ENCODE data around the gene URB2.

The URB2 gene

GRCh38 chr1:229645324-229645993 lies 19.4 kb downstream of the URB2 start:
- no peak for DNase-seq (ENCODE audit: low spot score)

DNA sequence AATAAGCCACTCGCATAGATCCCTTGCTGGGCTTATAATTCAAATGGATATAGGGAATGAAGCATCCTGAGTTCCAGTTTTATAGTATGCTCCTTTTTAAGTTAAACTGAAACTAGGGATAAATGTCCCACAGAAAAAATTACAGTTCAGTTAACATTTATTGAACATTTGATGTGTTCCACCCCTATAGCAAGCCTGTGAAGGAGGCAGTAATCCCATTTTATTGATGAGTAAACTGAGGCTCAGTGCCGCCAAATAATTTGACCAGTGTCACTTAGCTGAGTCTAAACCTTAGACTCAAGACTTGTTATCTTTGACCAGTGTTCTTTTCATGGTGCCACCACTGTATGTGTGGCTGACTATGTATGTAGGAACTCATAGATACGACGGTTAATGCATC lies 22.4 kb downstream of the URB2 start:
- DNase-seq (ENCODE audit: low spot score), result no peak

DNA sequence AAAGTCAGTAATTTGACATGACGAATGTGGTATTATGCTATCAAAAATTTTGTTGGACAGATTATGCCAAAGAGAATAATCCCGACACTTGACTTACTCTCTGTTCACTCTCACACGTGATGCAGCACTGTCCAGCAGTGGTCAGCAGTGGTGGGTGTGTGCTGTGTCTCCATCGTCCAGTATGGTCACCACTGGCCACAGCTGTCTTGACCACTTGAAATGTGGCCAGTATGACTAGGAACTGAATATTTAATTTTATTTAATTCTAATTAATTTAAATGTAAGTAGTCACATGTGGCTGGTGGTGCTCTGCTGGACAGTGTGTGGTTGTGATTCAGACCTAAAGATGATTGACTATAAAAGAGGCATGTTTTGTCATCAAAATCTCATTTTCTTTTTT lies 24.0 kb downstream of the URB2 start:
- DNase-seq (ENCODE audit: low spot score), result no peak

- DNase-seq (ENCODE audit: low spot score), result no peak
Measured at GRCh38 chr1:229651546-229651945, 25.5 kb downstream of the URB2 start.

DNA sequence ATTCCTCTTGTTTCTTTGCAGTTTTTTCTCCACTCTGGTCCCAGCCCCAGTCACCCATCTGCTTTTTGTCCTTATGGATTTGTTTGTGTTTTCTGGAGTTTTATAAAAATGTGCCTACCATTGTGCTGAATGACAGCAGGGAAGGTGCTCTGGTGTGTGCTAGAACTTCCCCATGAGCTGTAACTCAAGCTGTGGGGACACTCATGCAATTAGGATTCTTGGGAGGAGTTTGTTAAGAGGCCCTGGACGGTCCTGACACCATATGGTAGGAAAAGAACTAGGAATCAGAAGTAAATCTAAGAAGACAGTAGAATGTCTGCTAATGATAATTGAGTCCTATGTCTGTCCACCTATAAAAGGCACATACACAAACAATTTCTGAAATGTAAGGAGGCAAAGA lies 27.4 kb downstream of the URB2 start:
- no peak for DNase-seq (ENCODE audit: low spot score)

- no peak for DNase-seq (ENCODE audit: low spot score)
Measured at GRCh38 chr1:229655781-229656180, 29.7 kb downstream of the URB2 start.

- DNase-seq (ENCODE audit: low spot score), result no peak
Measured at GRCh38 chr1:229657993-229658755, 32.1 kb downstream of the URB2 start.

DNA sequence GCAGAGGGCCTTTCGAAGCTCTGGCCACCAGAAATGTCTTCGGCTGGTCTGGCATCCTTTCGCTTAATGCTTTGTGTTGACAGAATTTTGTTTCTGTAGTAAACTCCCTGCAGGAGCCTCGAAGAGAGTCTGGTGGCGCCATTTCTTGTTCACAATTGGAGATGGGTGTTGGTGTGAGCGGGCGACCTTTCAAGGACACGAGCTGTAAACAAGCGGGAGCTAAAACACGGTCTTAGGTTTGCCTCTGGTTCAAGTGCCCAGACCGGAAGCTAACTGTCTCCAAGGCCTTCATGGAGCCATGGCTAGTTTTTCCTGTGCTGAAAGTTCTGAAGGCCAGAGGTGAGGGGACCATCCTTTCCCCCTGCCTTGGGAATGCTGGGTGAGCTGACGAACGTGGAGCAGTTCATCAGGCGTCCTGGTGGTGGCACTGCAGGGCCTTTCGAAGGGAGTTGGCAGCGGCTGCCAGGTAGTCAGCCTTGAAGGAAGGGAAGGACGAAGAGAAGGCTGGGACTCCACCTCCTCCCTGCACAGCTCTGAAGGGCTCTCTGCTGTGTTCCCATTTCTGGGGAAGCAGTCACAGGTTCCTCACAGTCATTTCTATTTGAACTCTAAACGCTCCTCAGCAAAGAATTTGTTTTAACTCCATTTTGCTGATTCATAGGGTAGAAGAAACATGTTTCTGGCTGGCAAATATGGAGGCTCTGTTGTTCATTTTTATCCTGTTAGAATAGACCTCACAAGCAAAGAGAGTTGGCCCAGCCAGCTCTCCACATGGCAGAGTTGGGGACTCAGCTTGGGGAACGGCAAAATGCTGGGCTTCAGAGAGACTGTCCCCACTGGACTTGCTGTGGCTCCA lies 35.2 kb downstream of the URB2 start:
- DNase-seq (ENCODE audit: low spot score), result peak; percentile 87

- no peak for DNase-seq (ENCODE audit: low spot score)
Measured at GRCh38 chr1:229661897-229662296, 35.9 kb downstream of the URB2 start.

GRCh38 chr1:229664133-229664689 lies 38.2 kb downstream of the URB2 start:
- no peak for DNase-seq (ENCODE audit: low spot score)

GRCh38 chr1:229665912-229666558 lies 40.0 kb downstream of the URB2 start:
- no peak for DNase-seq (ENCODE audit: low spot score)

DNA sequence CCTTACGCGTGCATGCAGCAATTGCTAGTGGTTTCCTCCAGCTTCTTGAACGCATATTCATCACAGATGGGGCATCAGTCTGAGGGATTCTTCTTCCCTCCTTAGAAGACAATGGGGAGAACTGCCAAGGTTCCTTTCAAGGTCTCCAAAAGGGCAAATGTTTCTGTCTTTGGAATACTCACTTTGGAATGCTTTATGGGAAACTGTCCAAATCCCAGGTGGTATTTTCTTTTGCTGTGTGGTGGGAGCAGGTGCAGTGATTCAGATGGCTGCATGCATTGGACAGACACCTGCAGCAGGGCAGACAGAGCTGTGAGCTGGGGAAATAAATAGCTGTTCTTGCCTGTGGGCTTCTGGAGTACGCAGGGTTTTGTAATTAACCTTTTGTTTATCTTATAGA lies 40.5 kb downstream of the URB2 start:
- no peak for DNase-seq (ENCODE audit: low spot score)

GRCh38 chr1:229669333-229669732 lies 43.3 kb downstream of the URB2 start:
- DNase-seq (ENCODE audit: low spot score), result no peak

GRCh38 chr1:229671310-229671709 lies 45.3 kb downstream of the URB2 start:
- DNase-seq (ENCODE audit: low spot score), result no peak

DNA sequence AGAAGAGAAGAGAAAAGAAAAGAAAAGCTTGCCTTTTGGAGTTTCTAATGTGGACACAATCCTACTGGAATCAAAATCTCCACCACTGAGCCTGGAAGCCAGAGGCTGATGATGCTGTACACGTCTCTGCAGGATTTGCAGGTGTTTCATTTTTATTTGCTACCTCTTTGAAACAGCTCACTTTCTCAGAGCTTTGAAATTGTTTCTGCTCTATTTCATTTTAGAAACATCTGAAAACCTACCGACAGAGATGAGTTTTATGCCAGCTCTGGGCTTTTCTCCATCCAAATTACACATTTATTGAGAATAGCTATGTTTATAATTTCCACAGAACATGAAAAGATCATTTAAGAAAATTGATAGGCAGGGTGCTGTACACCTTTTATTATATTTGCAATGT lies 46.2 kb downstream of the URB2 start:
- DNase-seq (ENCODE audit: low spot score), result no peak

- no peak for DNase-seq (ENCODE audit: low spot score)
Measured at GRCh38 chr1:229674042-229674441, 48.0 kb downstream of the URB2 start.

DNA sequence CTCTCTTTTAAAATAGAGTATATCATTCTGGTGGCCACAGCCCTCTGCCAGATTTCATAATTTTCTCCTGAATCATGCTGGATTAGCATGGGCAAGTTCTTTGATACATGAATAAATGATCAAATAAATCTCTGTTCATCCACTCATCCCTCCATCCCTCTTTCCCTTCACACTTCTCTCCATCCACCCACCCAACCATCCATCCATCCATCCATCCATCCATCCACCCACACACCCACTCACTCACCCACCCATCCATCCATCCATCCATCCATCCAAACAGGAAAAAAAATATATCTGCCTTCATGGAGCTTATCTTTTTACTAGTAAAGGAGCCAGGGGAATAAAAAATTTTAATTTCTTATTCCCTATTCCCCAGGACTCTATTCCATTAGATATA lies 49.3 kb downstream of the URB2 start:
- DNase-seq (ENCODE audit: low spot score), result no peak

DNA sequence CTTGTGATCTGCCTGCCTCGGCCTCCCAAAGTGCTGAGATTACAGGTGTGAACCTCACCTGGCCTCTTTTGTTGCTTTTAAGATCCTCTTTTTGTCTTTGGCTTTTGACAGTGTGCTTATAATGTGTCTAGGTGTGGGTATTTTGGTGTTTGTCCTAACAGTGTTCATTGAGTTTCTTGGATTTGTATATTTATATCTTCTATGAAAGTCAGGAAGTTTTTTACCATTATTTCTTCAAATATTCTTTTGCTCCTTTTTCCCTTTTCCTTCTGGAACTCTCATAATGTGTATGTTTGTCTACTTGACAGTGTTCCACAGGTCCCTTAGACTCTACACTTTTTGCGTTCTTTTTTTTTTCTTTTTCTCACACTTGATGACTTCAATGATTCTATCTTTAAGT lies 59.1 kb downstream of the URB2 start:
- DNase-seq (ENCODE audit: low spot score), result no peak

GRCh38 chr1:229689273-229689672 lies 63.2 kb downstream of the URB2 start:
- DNase-seq (ENCODE audit: low spot score), result no peak

- no peak for DNase-seq (ENCODE audit: low spot score)
Measured at GRCh38 chr1:229689904-229690303, 63.9 kb downstream of the URB2 start.

DNA sequence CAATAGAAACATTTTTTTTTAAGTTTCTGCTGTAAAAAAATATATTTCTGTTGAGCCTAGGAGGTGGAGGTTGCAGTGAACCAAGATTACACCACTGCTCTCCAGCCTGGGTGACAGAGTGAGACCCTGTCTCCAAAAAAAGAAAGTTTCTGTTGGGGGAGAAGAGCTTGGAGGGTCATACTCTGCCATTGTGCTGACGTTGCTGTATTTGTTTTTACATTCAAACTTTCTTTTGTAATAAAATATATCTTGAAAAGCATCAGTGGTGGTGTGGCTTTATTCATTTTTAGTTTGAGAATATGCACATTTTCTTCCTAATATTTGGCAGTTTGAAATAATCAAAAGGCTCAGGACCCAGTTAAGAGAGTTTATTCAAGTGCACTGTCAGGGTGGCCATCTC lies 64.6 kb downstream of the URB2 start:
- DNase-seq (ENCODE audit: low spot score), result no peak

- no peak for DNase-seq (ENCODE audit: low spot score)
Measured at GRCh38 chr1:229691362-229691761, 65.3 kb downstream of the URB2 start.
